Fibroblast of lung (primary cell): ENCODE results near the gene RAB17. TPM values are rescaled to one million over a fixed set of nuclear protein-coding genes. Genes with fewer than 3 reads are reported as not detected.

ENCODE experiments used
- DNase-seq, 2 donors: peaks; one replicate each; pipeline versions ENCODE4 v3.0.0 to v3.0.0-alpha.2; 2010; ENCODE audit warnings: low read depth in 2 of 2
- H2AFZ ChIP-seq: 2 replicates; pipeline ENCODE4 v1.5.1; 2012; ENCODE audit warnings: low read length, control low read depth, inconsistent platforms
- H3K27ac ChIP-seq: 2 replicates; pipeline ENCODE4 v1.5.1; 2011; ENCODE audit warnings: low read length, control low read depth; ENCODE audit not compliant: insufficient read depth
- H3K27me3 ChIP-seq: 2 replicates; pipeline ENCODE4 v1.5.1; 2011; ENCODE audit warnings: mild to moderate bottlenecking, low read length; ENCODE audit not compliant: control insufficient read depth, insufficient read depth
- H3K36me3 ChIP-seq: 2 replicates; pipeline ENCODE4 v1.5.1; 2011; ENCODE audit warnings: low read length; ENCODE audit not compliant: control insufficient read depth, insufficient read depth
- H3K4me1 ChIP-seq: 2 replicates; pipeline ENCODE4 v1.5.1; 2011; ENCODE audit warnings: low read length; ENCODE audit not compliant: control insufficient read depth, insufficient read depth; ENCODE audit errors: extremely low read depth
- H3K4me2 ChIP-seq: 2 replicates; pipeline ENCODE4 v1.5.1; 2011; ENCODE audit warnings: low read length, control low read depth; ENCODE audit not compliant: insufficient read depth; ENCODE audit errors: extremely low read depth
- H3K4me3 ChIP-seq, 4 experiments: fragments of 200-600 bp in 1 of 4; sonication (generic) in 1 of 4; replicated peaks in 1 of 4; 2 replicates each; pipeline ENCODE4 v1.5.1; 2011 to 2016; ENCODE audit warnings: low read length in 4 of 4, low read depth in 3 of 4, mild to moderate bottlenecking in 3 of 4, control low read depth in 2 of 4, inconsistent platforms in 1 of 4, mixed read lengths in 1 of 4; ENCODE audit not compliant: insufficient read depth in 1 of 4; ENCODE audit errors: control extremely low read depth in 1 of 4
- H3K79me2 ChIP-seq: 2 replicates; pipeline ENCODE4 v1.5.1; 2012; ENCODE audit warnings: mild to moderate bottlenecking, low read length, inconsistent platforms; ENCODE audit not compliant: control insufficient read depth, insufficient read depth
- H3K9ac ChIP-seq: 2 replicates; pipeline ENCODE4 v1.5.1; 2011; ENCODE audit warnings: mild to moderate bottlenecking, low read length, control low read depth; ENCODE audit not compliant: insufficient read depth
- H3K9me3 ChIP-seq: 2 replicates; pipeline ENCODE4 v1.5.1; 2012; ENCODE audit warnings: low read depth, low read length; ENCODE audit not compliant: control insufficient read depth, insufficient read depth
- H4K20me1 ChIP-seq: 2 replicates; pipeline ENCODE4 v1.5.1; 2011; ENCODE audit warnings: low read length; ENCODE audit not compliant: control insufficient read depth, insufficient read depth; ENCODE audit errors: extremely low read depth
- EZH2 ChIP-seq: IDR thresholded peaks from 2 replicates; pipeline ENCODE4 v1.5.1; 2012; ENCODE audit warnings: low read length, control low read depth, mild to moderate bottlenecking; ENCODE audit errors: missing control alignments
- polyA plus RNA-seq, 2 donors: library from polyadenylated mRNA; depleted of rRNA in 1 of 2; stranded (reverse) in 1 of 2; unstranded in 1 of 2; fragments of >200 nt; gene quantifications; 2 replicates each; pipeline ENCODE4 v1.2.1, GENCODE V29; 2011 to 2012; ENCODE audit warnings: missing spikeins in 1 of 2
- total RNA-seq: library from RNA; depleted of rRNA; stranded (reverse); fragments of >200 nt; gene quantifications from 2 replicates; pipeline ENCODE4 v1.2.1, GENCODE V29; 2014
- TF ChIP-seq, protein P1 (sequence below), 2 donors: IDR thresholded peaks in 1 of 2; conservative IDR thresholded peaks in 1 of 2; 1 replicate in 1 of 2; 2 replicates in 1 of 2; pipeline ENCODE4 v1.5.1; 2011 to 2012; ENCODE audit warnings: low read length in 2 of 2, control low read depth in 1 of 2, inconsistent platforms in 1 of 2, low read depth in 1 of 2, mild to moderate bottlenecking in 1 of 2

Gene RAB17
- total and polyA plus RNA-seq, 2 donors (not counting 1 experiment from before 2014, with no cell fraction given) = 0.17 to 0.22 TPM

DNA sequence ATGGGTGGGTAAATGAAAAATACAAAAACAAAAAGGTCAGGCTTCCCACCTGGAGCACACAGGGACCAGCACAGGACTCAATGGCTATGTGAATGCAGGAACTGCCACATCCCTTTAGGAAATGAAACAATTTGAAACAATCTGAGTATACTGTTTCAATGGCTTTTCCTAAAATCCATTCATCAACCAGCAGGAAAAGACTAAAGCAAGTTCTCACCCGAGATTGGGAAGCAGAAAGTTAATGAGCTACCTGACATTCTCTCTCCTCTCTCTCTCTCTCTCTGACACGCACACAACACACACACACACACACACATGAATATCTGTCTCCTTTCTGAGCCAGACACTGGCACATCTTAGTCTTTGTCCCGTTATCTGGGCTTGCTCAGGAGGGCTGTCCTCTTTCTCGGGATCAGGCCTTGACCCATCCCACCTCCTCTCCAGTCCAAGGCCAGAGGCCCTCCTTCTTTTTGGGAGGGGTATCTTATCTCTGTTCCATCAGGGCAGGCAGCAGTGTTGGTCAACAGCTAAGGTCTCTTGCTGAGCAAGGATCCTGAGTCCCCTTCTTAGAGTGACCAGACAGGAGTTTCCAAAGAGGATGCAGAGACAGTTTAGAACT, 25.2 kb upstream of the RAB17 start:
- no peak for TF ChIP-seq EZH2
- TF ChIP-seq, protein P1, sequence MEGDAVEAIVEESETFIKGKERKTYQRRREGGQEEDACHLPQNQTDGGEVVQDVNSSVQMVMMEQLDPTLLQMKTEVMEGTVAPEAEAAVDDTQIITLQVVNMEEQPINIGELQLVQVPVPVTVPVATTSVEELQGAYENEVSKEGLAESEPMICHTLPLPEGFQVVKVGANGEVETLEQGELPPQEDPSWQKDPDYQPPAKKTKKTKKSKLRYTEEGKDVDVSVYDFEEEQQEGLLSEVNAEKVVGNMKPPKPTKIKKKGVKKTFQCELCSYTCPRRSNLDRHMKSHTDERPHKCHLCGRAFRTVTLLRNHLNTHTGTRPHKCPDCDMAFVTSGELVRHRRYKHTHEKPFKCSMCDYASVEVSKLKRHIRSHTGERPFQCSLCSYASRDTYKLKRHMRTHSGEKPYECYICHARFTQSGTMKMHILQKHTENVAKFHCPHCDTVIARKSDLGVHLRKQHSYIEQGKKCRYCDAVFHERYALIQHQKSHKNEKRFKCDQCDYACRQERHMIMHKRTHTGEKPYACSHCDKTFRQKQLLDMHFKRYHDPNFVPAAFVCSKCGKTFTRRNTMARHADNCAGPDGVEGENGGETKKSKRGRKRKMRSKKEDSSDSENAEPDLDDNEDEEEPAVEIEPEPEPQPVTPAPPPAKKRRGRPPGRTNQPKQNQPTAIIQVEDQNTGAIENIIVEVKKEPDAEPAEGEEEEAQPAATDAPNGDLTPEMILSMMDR (conservative IDR thresholded peaks at IDR 0.05 in 1 of 2, IDR thresholded peaks at IDR 0.05 in 1 of 2; ENCODE audit: low read depth in 1 of 2, low read length in 2 of 2) = no peak
- H3K9ac ChIP-seq = no peak overlapping the region
- H3K27me3 ChIP-seq = no peaks in the 10 kb centered on the region
- no peaks in the 10 kb centered on the region for H4K20me1 ChIP-seq
- H3K79me2 ChIP-seq = no peaks in the 10 kb centered on the region
- H3K9me3 ChIP-seq = no peaks in the 10 kb centered on the region
- peak overlapping the region; percentile 5 for H3K4me2 ChIP-seq
- H3K4me3 ChIP-seq = no peak overlapping the region
- H3K27ac ChIP-seq = peak overlapping the region; percentile 89
- H3K36me3 ChIP-seq = no peaks in the 10 kb centered on the region
- H3K4me1 ChIP-seq = peaks cover 21% of the 10 kb centered on the region
- H2AFZ ChIP-seq = peak overlapping the region; percentile 0
- DNase-seq = no peak

DNA sequence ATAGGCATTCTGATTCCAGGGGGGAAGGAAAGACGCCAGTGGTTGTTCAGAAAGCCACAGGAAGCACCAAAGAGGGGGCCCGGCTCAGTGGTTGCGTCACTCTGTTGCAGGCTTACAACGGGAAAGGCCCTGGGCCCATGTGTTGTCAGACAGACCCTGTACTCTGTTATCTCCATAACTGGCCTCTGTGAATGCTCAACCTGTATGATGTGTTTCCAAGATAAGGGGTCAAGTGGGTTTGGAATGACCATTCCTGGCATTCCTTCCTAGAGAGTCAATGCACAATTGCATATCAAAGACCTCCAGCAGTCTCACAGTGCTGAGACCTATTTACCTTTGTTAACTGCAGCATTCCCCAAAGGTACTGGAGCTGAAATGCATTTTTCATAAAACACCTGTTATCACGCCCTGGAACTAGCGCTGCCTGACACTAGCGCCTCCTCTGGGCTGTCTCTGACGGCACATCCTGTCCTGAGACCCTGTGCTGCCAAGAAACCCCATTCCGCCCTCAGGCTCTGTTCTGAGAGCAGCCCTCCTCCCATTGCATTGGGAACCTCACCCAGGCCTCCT, 23.7 kb upstream of the RAB17 start:
- TF ChIP-seq, protein P1 (conservative IDR thresholded peaks at IDR 0.05 in 1 of 2, IDR thresholded peaks at IDR 0.05 in 1 of 2; ENCODE audit: low read depth in 1 of 2, low read length in 2 of 2) = no peak
- no peak for TF ChIP-seq EZH2
- Histone ChIP-seq H3K9me3 (no peaks in the 10 kb centered on the region), H3K4me1 (peaks cover 21% of the 10 kb centered on the region), H3K36me3 (no peaks in the 10 kb centered on the region), H3K9ac (no peak overlapping the region), H3K27ac (no peak overlapping the region), H4K20me1 (no peaks in the 10 kb centered on the region), H2AFZ (no peak overlapping the region), H3K4me3 (no peak overlapping the region), H3K79me2 (no peaks in the 10 kb centered on the region), H3K4me2 (no peak overlapping the region), H3K27me3 (no peaks in the 10 kb centered on the region)
- peak in 1 of 2 donors; percentile 69 for DNase-seq

GRCh38 chr2:237613679-237614078, 23.1 kb upstream of the RAB17 start:
- TF ChIP-seq, protein P1 (conservative IDR thresholded peaks at IDR 0.05 in 1 of 2, IDR thresholded peaks at IDR 0.05 in 1 of 2; ENCODE audit: low read depth in 1 of 2, low read length in 2 of 2) = no peak
- no peak for TF ChIP-seq EZH2
- H2AFZ ChIP-seq = no peak overlapping the region

More at GRCh38 chr2:237613679-237614078, 23.1 kb upstream of the RAB17 start:
- Histone ChIP-seq H3K27me3 (no peaks in the 10 kb centered on the region), H3K9me3 (no peaks in the 10 kb centered on the region), H3K79me2 (no peaks in the 10 kb centered on the region), H3K9ac (no peak overlapping the region), H3K27ac (no peak overlapping the region), H3K4me2 (no peak overlapping the region), H4K20me1 (no peaks in the 10 kb centered on the region), H3K36me3 (no peaks in the 10 kb centered on the region), H3K4me3 (no peak overlapping the region), H3K4me1 (peaks cover 21% of the 10 kb centered on the region)
- no peak for DNase-seq
